Tibial nerve (tissue), 4 donors: Measurements from ENCODE around the gene KLHL26. TPM values are rescaled to one million over a fixed set of nuclear protein-coding genes. Genes with fewer than 3 reads are reported as not detected.

Experiments used
- DNase-seq, 2 donors: peaks; one replicate each; pipeline ENCODE4 v3.0.0-alpha.2; 2019; ENCODE audit warnings: low spot score in 2 of 2
- H3K27ac ChIP-seq, 4 donors: fragments of 200-600 bp; sonication (generic) in 3 of 4; one replicate each; pipeline ENCODE4 v1.5.1; 2017 to 2019; ENCODE audit warnings: mild to moderate bottlenecking in 1 of 4
- H3K27me3 ChIP-seq, 2 donors: fragments of 200-600 bp; sonication (generic) in 1 of 2; one replicate each; pipeline versions ENCODE4 v1.5.1 to v1.6.0; 2017 to 2019
- H3K36me3 ChIP-seq, 3 donors: fragments of 200-600 bp; sonication (generic); one replicate each; pipeline ENCODE4 v1.5.1; 2018 to 2019
- H3K4me1 ChIP-seq, 4 donors: fragments of 200-600 bp; sonication (generic) in 3 of 4; one replicate each; pipeline ENCODE4 v1.5.1; 2017 to 2019
- H3K4me3 ChIP-seq, 4 donors: fragments of 200-600 bp; sonication (generic) in 3 of 4; one replicate each; pipeline ENCODE4 v1.5.1; 2017 to 2019; ENCODE audit warnings: mild to moderate bottlenecking in 1 of 4, moderate library complexity in 1 of 4
- H3K9me3 ChIP-seq, 4 donors: fragments of 200-600 bp; sonication (generic) in 3 of 4; one replicate each; pipeline ENCODE4 v1.5.1; 2017 to 2019
- CTCF ChIP-seq, 5 experiments: fragments of 200-600 bp in 3 of 5; fragments of 450-650 bp in 2 of 5; sonication (generic) in 3 of 5; IDR thresholded peaks; one replicate each; pipeline ENCODE4 v1.5.1; 2016 to 2019; ENCODE audit warnings: antibody characterized with exemption in 5 of 5, mild to moderate bottlenecking in 3 of 5, moderate library complexity in 2 of 5
- EP300 ChIP-seq, 2 donors: sonication (generic); formaldehyde crosslinking; IDR thresholded peaks; one replicate each; pipeline ENCODE4 v1.6.1; 2017; ENCODE audit warnings: antibody characterized with exemption in 2 of 2, mild to moderate bottlenecking in 1 of 2
- POLR2A ChIP-seq, 2 donors: fragments of 450-650 bp; IDR thresholded peaks; one replicate each; pipeline ENCODE4 v1.6.1; 2017; ENCODE audit warnings: antibody characterized with exemption in 2 of 2, mild to moderate bottlenecking in 2 of 2, moderate library complexity in 2 of 2
- WGBS, 2 donors: methylation state at CpG; one replicate each; pipeline ENCODE4 v1.1.5; 2018; 5-methylcytosine and 5-hydroxymethylcytosine counted together
- total RNA-seq, 4 donors: library from RNA; depleted of rRNA; stranded (reverse); fragments of >200 nt; gene quantifications; one replicate each; pipeline ENCODE4 v1.1.0, GENCODE V29; 2016

The KLHL26 gene
- total RNA-seq, 4 donors from 2014 or later, result 12.9 to 38.4 (median 15.1) TPM

- peaks cover 0 to 43% (median 4%) of the 10 kb centered on the region in 3 donors for H3K36me3 ChIP-seq
- peak overlapping the region; percentile 17 to 94 (median 64) for H3K27ac ChIP-seq
- no peaks in the 10 kb centered on the region for H3K27me3 ChIP-seq
- TF ChIP-seq CTCF (IDR thresholded peaks at IDR 0.05) (no peak), POLR2A (IDR thresholded peaks at IDR 0.05) (no peak), EP300 (IDR thresholded peaks at IDR 0.05) (peak in 1 of 2 donors; percentile 20)
- H3K9me3 ChIP-seq, result no peaks in the 10 kb centered on the region
- no peak for DNase-seq
- 23 to 50% methylated on average over 12 to 13 of the region's 15 CpGs for WGBS, 2 donors
- peaks cover 0 to 64% (median 45%) of the 10 kb centered on the region in 4 donors for H3K4me1 ChIP-seq
- no peak overlapping the region for H3K4me3 ChIP-seq
Measured at GRCh38 chr19:18662972-18663732, 26.3 kb downstream of the KLHL26 start.

- H3K4me3 ChIP-seq, result no peak overlapping the region
- TF ChIP-seq POLR2A (IDR thresholded peaks at IDR 0.05), result no peak
- no peak for TF ChIP-seq EP300 (IDR thresholded peaks at IDR 0.05)
- TF ChIP-seq CTCF (IDR thresholded peaks at IDR 0.05), result no peak
- H3K36me3 ChIP-seq, result peaks cover 0 to 51% (median 8%) of the 10 kb centered on the region in 3 donors
- no peak for DNase-seq
- H3K27ac ChIP-seq, result peak overlapping the region in 3 of 4 donors; percentile 17 to 94 (median 93)
- H3K9me3 ChIP-seq, result no peaks in the 10 kb centered on the region
- peaks cover 0 to 55% (median 36%) of the 10 kb centered on the region in 4 donors for H3K4me1 ChIP-seq
- WGBS, 2 donors, result 48 to 74% methylated on average over 14 of the region's 14 CpGs
- no peaks in the 10 kb centered on the region for H3K27me3 ChIP-seq
Measured at GRCh38 chr19:18663940-18664530, 27.2 kb downstream of the KLHL26 start.

GRCh38 chr19:18665771-18666202 lies 29.0 kb downstream of the KLHL26 start:
- no peak overlapping the region for H3K4me3 ChIP-seq
- no peak for TF ChIP-seq CTCF (IDR thresholded peaks at IDR 0.05)
- H3K27ac ChIP-seq, result peak overlapping the region in 3 of 4 donors; percentile 36 to 59 (median 56)
- no peak for DNase-seq
- WGBS, 2 donors, result 86% methylated on average over 20 to 21 of the region's 22 CpGs
- peaks cover 0 to 69% (median 8%) of the 10 kb centered on the region in 3 donors for H3K36me3 ChIP-seq
- peaks cover 0 to 50% (median 19%) of the 10 kb centered on the region in 4 donors for H3K4me1 ChIP-seq
- no peaks in the 10 kb centered on the region for H3K9me3 ChIP-seq
- H3K27me3 ChIP-seq, result no peaks in the 10 kb centered on the region

- Histone ChIP-seq H3K27ac (peak overlapping the region in 3 of 4 donors; percentile 36 to 59 (median 56)), H3K27me3 (no peaks in the 10 kb centered on the region), H3K36me3 (peaks cover 0 to 74% (median 8%) of the 10 kb centered on the region in 3 donors), H3K4me1 (peaks cover 0 to 50% (median 16%) of the 10 kb centered on the region in 4 donors), H3K4me3 (no peak overlapping the region), H3K9me3 (no peaks in the 10 kb centered on the region)
- no peak for DNase-seq
- WGBS, 2 donors, result 64 to 75% methylated on average over 10 of the region's 12 CpGs
- TF ChIP-seq CTCF (IDR thresholded peaks at IDR 0.05) (no peak), POLR2A (IDR thresholded peaks at IDR 0.05) (no peak)
Measured at GRCh38 chr19:18666317-18666716, 29.5 kb downstream of the KLHL26 start.

GRCh38 chr19:18666784-18667183 lies 30.0 kb downstream of the KLHL26 start:
- DNase-seq, result no peak
- Histone ChIP-seq H3K27ac (peak overlapping the region in 3 of 4 donors; percentile 36 to 59 (median 56)), H3K4me3 (no peak overlapping the region), H3K4me1 (peaks cover 0 to 51% (median 16%) of the 10 kb centered on the region in 4 donors), H3K36me3 (peaks cover 0 to 76% (median 8%) of the 10 kb centered on the region in 3 donors), H3K9me3 (no peaks in the 10 kb centered on the region), H3K27me3 (no peaks in the 10 kb centered on the region)
- WGBS, 2 donors, result 56 to 79% methylated on average over 3 to 5 of the region's 5 CpGs
- TF ChIP-seq CTCF (IDR thresholded peaks at IDR 0.05) (no peak), EP300 (IDR thresholded peaks at IDR 0.05) (no peak), POLR2A (IDR thresholded peaks at IDR 0.05) (no peak)
